GM23248 (cell line): ENCODE measurements around the gene NLGN2. TPM values are rescaled to one million over a fixed set of nuclear protein-coding genes. Genes with fewer than 3 reads are reported as not detected.
"Not testable (repeated sequence)": the region's sequence is repeated elsewhere in the genome, so short reads cannot be mapped to it uniquely, and the experiment has no call there.

ENCODE experiments used
- DNase-seq: peaks from one replicate; pipeline ENCODE4 v3.0.0-alpha.2; 2015
- H2AFZ ChIP-seq: fragments of 200-600 bp; sonication (generic); 2 replicates; pipeline ENCODE4 v1.6.1; 2016; ENCODE audit warnings: antibody characterized with exemption
- H3F3A ChIP-seq: fragments of 200-600 bp; sonication (generic); 2 replicates; pipeline ENCODE4 v1.6.1; 2016; ENCODE audit warnings: mild to moderate bottlenecking, antibody characterized with exemption, mixed run types; ENCODE audit not compliant: insufficient read depth
- H3K27ac ChIP-seq: fragments of 200-600 bp; sonication (generic); 2 replicates; pipeline ENCODE4 v1.5.1; 2016; ENCODE audit warnings: mild to moderate bottlenecking
- H3K27me3 ChIP-seq: fragments of 200-600 bp; sonication (generic); replicated peaks from 2 replicates; pipeline ENCODE4 v1.6.1; 2016; ENCODE audit warnings: mild to moderate bottlenecking; ENCODE audit not compliant: insufficient read depth
- H3K36me3 ChIP-seq: fragments of 200-600 bp; sonication (generic); 2 replicates; pipeline ENCODE4 v1.6.1; 2016; ENCODE audit warnings: low read depth, mild to moderate bottlenecking
- H3K4me1 ChIP-seq: fragments of 200-600 bp; sonication (generic); 2 replicates; pipeline ENCODE4 v1.6.1; 2016; ENCODE audit warnings: mild to moderate bottlenecking; ENCODE audit not compliant: insufficient read depth
- H3K4me2 ChIP-seq: fragments of 200-600 bp; sonication (generic); one replicate; pipeline ENCODE4 v1.6.1; 2016; ENCODE audit warnings: mild to moderate bottlenecking; ENCODE audit not compliant: unreplicated experiment
- H3K4me3 ChIP-seq: fragments of 200-600 bp; sonication (generic); 2 replicates; pipeline ENCODE4 v1.5.1; 2016; ENCODE audit warnings: mild to moderate bottlenecking
- H3K79me2 ChIP-seq: fragments of 200-600 bp; sonication (generic); 2 replicates; pipeline ENCODE4 v1.6.1; 2016; ENCODE audit warnings: mild to moderate bottlenecking; ENCODE audit not compliant: insufficient read depth
- H3K9ac ChIP-seq: fragments of 200-600 bp; sonication (generic); 2 replicates; pipeline ENCODE4 v1.6.1; 2016; ENCODE audit warnings: mild to moderate bottlenecking
- H3K9me2 ChIP-seq: fragments of 200-600 bp; sonication (generic); 2 replicates; pipeline ENCODE4 v1.6.1; 2016; ENCODE audit warnings: mixed run types, mild to moderate bottlenecking, moderate library complexity; ENCODE audit not compliant: insufficient read depth
- H3K9me3 ChIP-seq: fragments of 200-600 bp; sonication (generic); one replicate; pipeline ENCODE4 v1.6.1; 2017; ENCODE audit warnings: low read depth
- H4K20me1 ChIP-seq: fragments of 200-600 bp; sonication (generic); 2 replicates; pipeline ENCODE4 v1.6.0; 2016; ENCODE audit not compliant: insufficient read depth
- EZH2 ChIP-seq: fragments of 200-600 bp; sonication (generic); IDR thresholded peaks from 2 replicates; pipeline ENCODE4 v1.6.1; 2018; ENCODE audit warnings: antibody characterized with exemption, mild to moderate bottlenecking; ENCODE audit not compliant: insufficient read depth, poor library complexity, severe bottlenecking
- EZH2phosphoT487 ChIP-seq: fragments of 200-600 bp; sonication (generic); IDR thresholded peaks from 2 replicates; pipeline ENCODE4 v1.6.1; 2018; ENCODE audit warnings: antibody characterized with exemption, moderate library complexity, mild to moderate bottlenecking, low read depth; ENCODE audit not compliant: insufficient read depth
- WGBS, 2 experiments: methylation state at CpG; one replicate each; pipeline ENCODE4 v1.1.6; 2015 to 2017; ENCODE audit warnings: low lambda C conversion rate in 2 of 2, low coverage in 1 of 2; ENCODE audit errors: missing lambda C conversion rate in 2 of 2; 5-methylcytosine and 5-hydroxymethylcytosine counted together
- in situ Hi-C: fragments of 300-500 bp; cut with MboI; formaldehyde crosslinking; loops from 2 replicates; pipeline ENCODE4 v1.15.0; 2020
- polyA plus RNA-seq: library from polyadenylated mRNA; unstranded; fragments of >200 nt; fragmentation: Nextera tagmentation; extraction: Ambion mirVana; gene quantifications from 2 replicates; pipeline ENCODE4 v1.2.1, GENCODE V29; 2016
- total RNA-seq: library from RNA; depleted of rRNA; stranded (reverse); fragments of >200 nt; shearing (Covaris generic); gene quantifications from 2 replicates; pipeline ENCODE4 v1.2.3, GENCODE V29; 2014; rRNA removed

NLGN2 gene
- total RNA-seq, result 8.0 and 9.5 TPM in 2 replicates
- polyA plus RNA-seq, result 3.3 and 3.5 TPM in 2 replicates

GRCh38 chr17:7407485-7408251, at the start of gene NLGN2:
Gene NLGN2 (plus strand): TSS chr17:7407845. CDS start chr17:7408256, 411 bp downstream.
- DNase-seq, result no peak
- H3K36me3 ChIP-seq, result no peaks in the 10 kb centered on the region
- TF ChIP-seq EZH2phosphoT487 (no peak), EZH2 (no peak)
- no peak within 1 kb of the TSS for H3K4me2 ChIP-seq
- peaks cover 5% of the 10 kb centered on the region; the same call in 1 of the 2 replicates for H3K79me2 ChIP-seq
- H3K27me3 ChIP-seq, result no peaks in the 10 kb centered on the region
- no peak within 1 kb of the TSS for H3K9ac ChIP-seq
- H3F3A ChIP-seq, result peaks cover 7% of the 10 kb centered on the region
- no peaks in the 10 kb centered on the region for H3K9me2 ChIP-seq
- no peak within 1 kb of the TSS for H3K27ac ChIP-seq
- no peaks in the 10 kb centered on the region for H3K9me3 ChIP-seq
- H4K20me1 ChIP-seq, result no peaks in the 10 kb centered on the region
- no peak within 1 kb of the TSS for H3K4me3 ChIP-seq
- 71 to 85% methylated on average over 3 to 12 of the region's 12 CpGs for WGBS, 2 experiments
- H2AFZ ChIP-seq, result no peak within 1 kb of the TSS
- peaks cover 10% of the 10 kb centered on the region for H3K4me1 ChIP-seq
- in situ Hi-C loops, result no loop called here

DNA sequence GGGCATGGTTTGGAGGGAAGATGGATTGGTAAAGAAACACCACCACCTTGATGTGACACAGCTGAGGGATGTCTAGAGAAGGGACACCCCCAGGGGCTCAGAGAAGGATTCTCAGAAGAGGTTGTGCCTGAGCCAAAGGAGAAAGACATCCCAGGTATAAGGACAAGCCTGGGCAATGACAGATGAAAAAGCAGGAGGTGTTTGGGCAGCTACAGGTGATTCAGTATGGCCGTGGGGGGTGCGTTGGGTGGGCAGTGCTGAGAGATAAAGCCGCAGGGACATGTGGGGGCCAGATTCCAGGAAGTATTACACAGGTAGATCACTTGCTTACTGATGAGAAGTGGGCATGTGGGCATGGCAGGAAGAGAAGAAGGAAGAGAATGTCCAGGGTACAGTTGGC, 45.7 kb upstream of the NLGN2 start:
- TF ChIP-seq EZH2phosphoT487, result no peak
- TF ChIP-seq EZH2, result no peak
- H3K9ac ChIP-seq, result no peak overlapping the region
- no peaks in the 10 kb centered on the region for H3K27me3 ChIP-seq
- no peaks in the 10 kb centered on the region for H4K20me1 ChIP-seq
- no peak overlapping the region for H3K4me3 ChIP-seq
- no peak overlapping the region for H3K4me2 ChIP-seq
- no peaks in the 10 kb centered on the region for H3K9me2 ChIP-seq
- H2AFZ ChIP-seq, result no peak overlapping the region
- H3K9me3 ChIP-seq, result no peaks in the 10 kb centered on the region
- H3K27ac ChIP-seq, result no peak overlapping the region
- peaks cover 5% of the 10 kb centered on the region; the same call in 1 of the 2 replicates for H3F3A ChIP-seq
- WGBS, 2 experiments, result 2 to 6% methylated on average over 3 of the region's 3 CpGs
- DNase-seq, result no peak
- in situ Hi-C loops, result no loop called here
- no peaks in the 10 kb centered on the region for H3K79me2 ChIP-seq
- 0 out of 2 replicates have a peak, but pooled peaks cover 5% of the 10 kb centered on the region for H3K4me1 ChIP-seq
- H3K36me3 ChIP-seq, result no peaks in the 10 kb centered on the region

- no peaks in the 10 kb centered on the region for H3K36me3 ChIP-seq
- H3K9me3 ChIP-seq, result no peaks in the 10 kb centered on the region
- H3K27ac ChIP-seq, result peak overlapping the region; percentile 63
- no peak for TF ChIP-seq EZH2
- no peak for TF ChIP-seq EZH2phosphoT487
- H3K79me2 ChIP-seq, result no peaks in the 10 kb centered on the region
- peak overlapping the region; percentile 66 for H2AFZ ChIP-seq
- H3K27me3 ChIP-seq, result no peaks in the 10 kb centered on the region
- peak; percentile 84 for DNase-seq
- H3K9me2 ChIP-seq, result no peaks in the 10 kb centered on the region
- H3K9ac ChIP-seq, result no peak overlapping the region
- peaks cover 5% of the 10 kb centered on the region; the same call in 1 of the 2 replicates for H3F3A ChIP-seq
- H3K4me2 ChIP-seq, result peak overlapping the region; percentile 18
- H3K4me1 ChIP-seq, result 0 out of 2 replicates have a peak, but pooled peaks cover 5% of the 10 kb centered on the region
- no peak overlapping the region for H3K4me3 ChIP-seq
- WGBS, 2 experiments, result 12 to 14% methylated on average over 6 of the region's 6 CpGs
- in situ Hi-C loops, result no loop called here
- no peaks in the 10 kb centered on the region for H4K20me1 ChIP-seq
Observed at GRCh38 chr17:7363311-7363710, 44.3 kb upstream of the NLGN2 start.

DNA sequence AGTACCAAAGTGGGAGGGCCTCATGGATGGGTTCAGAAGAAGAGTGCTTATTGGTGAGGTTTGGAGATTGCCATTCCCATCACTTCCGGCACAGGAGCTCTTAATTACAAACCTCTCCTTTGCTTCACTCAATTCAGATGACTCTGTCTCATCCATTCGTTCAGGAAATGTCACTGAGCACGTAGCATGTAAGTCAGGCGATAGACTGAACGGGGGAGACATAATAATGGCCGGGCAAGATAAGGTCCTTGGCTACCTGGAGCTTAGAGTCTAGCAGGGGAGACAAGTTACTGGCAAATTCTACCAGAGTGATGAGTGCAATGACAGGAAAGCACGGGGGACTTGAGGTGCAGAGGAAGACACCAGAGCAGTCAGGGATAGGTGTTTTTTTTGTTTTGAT, 41.7 kb upstream of the NLGN2 start:
- H3K27ac ChIP-seq, H3K4me2 ChIP-seq, H3F3A ChIP-seq, H3K79me2 ChIP-seq, H2AFZ ChIP-seq, H3K9me2 ChIP-seq, DNase-seq, H3K9me3 ChIP-seq, H3K9ac ChIP-seq, in situ Hi-C loops, H3K4me1 ChIP-seq, H3K4me3 ChIP-seq, H3K36me3 ChIP-seq, H4K20me1 ChIP-seq, H3K27me3 ChIP-seq: not testable (repeated sequence)
- 79 to 81% methylated on average over 6 to 7 of the region's 7 CpGs for WGBS, 2 experiments
